Lung (tissue), 12 donors: ENCODE measurements around the gene PLEKHN1. TPM values are rescaled to one million over a fixed set of nuclear protein-coding genes. Genes with fewer than 3 reads are reported as not detected.

Experiments used
- ATAC-seq: fragments of 200-7000 bp; cut with Tn5 transposase; one replicate; pipeline ENCODE4 v1.9.1; 2020; ENCODE audit warnings: moderate number of reproducible peaks; ENCODE audit not compliant: insufficient read depth, low FRiP score
- DNase-seq, 3 donors: peaks; one replicate each; pipeline ENCODE4 v3.0.0-alpha.2; 2013 to 2017
- H3K27ac ChIP-seq, 2 donors: one replicate each; pipeline ENCODE4 v1.5.1; 2013; ENCODE audit warnings: mild to moderate bottlenecking in 2 of 2, moderate library complexity in 2 of 2, control low read depth in 1 of 2, inconsistent platforms in 1 of 2, low read depth in 1 of 2, low read length in 1 of 2
- H3K27me3 ChIP-seq, 3 donors: one replicate each; pipeline ENCODE4 v1.5.1; 2013; ENCODE audit warnings: low read length in 2 of 3; ENCODE audit not compliant: control insufficient read depth in 3 of 3, insufficient read depth in 3 of 3
- H3K36me3 ChIP-seq, 4 donors: one replicate each; pipeline ENCODE4 v1.5.1; 2013; ENCODE audit warnings: low read length in 4 of 4, mild to moderate bottlenecking in 1 of 4, moderate library complexity in 1 of 4; ENCODE audit not compliant: control insufficient read depth in 4 of 4, insufficient read depth in 4 of 4
- H3K4me1 ChIP-seq, 5 donors: one replicate each; pipeline ENCODE4 v1.5.1; 2013; ENCODE audit warnings: low read length in 5 of 5, mild to moderate bottlenecking in 2 of 5, moderate library complexity in 1 of 5; ENCODE audit not compliant: control insufficient read depth in 5 of 5, insufficient read depth in 5 of 5
- H3K4me3 ChIP-seq: one replicate; pipeline ENCODE4 v1.5.1; 2013; ENCODE audit warnings: mild to moderate bottlenecking, control low read depth, moderate library complexity
- H3K9ac ChIP-seq, 2 donors: one replicate each; pipeline ENCODE4 v1.5.1; 2013; ENCODE audit warnings: low read length in 2 of 2, control low read depth in 1 of 2; ENCODE audit not compliant: insufficient read depth in 1 of 2
- H3K9me3 ChIP-seq, 4 donors: one replicate each; pipeline ENCODE4 v1.5.1; 2013; ENCODE audit warnings: low read length in 3 of 4, mild to moderate bottlenecking in 1 of 4, moderate library complexity in 1 of 4; ENCODE audit not compliant: control insufficient read depth in 4 of 4, insufficient read depth in 3 of 4
- CTCF ChIP-seq: IDR thresholded peaks from 2 replicates; pipeline ENCODE4 v1.5.1; 2012; ENCODE audit warnings: mild to moderate bottlenecking; ENCODE audit errors: control extremely low read depth, extremely low read depth
- WGBS, 2 donors: extraction: QIAGEN DNeasy Blood & Tissue Kit; methylation state at CpG; one replicate each; pipeline ENCODE4 v1.1.7; 2013; 5-methylcytosine and 5-hydroxymethylcytosine counted together
- polyA plus RNA-seq, 2 donors: library from polyadenylated mRNA; stranded (reverse); fragments of 200-250 nt; gene quantifications; one replicate each; pipeline ENCODE4 v1.2.1, GENCODE V29; 2013
- total RNA-seq, 2 donors: library from RNA; depleted of rRNA in 1 of 2; stranded (reverse); fragments of >200 nt in 1 of 2; gene quantifications; one replicate each; pipeline ENCODE4 v1.2.1, GENCODE V29; 2014 to 2021
- donor health status: control.
- donor health status: control.
- donor health status: Bipolar disorder and iron deficiency.
- donor health status: healthy.
- donor health status: DM: yes; HTN: yes; CAD: no.

Gene PLEKHN1
- total and polyA plus RNA-seq, 4 donors = 2.0 to 5.1 (median 2.4) TPM

GRCh38 chr1:938711-939489 lies 27.4 kb upstream of the PLEKHN1 start:
- Histone ChIP-seq H3K27ac (no peak overlapping the region), H3K9ac (no peak overlapping the region), H3K9me3 (peaks cover 0 to 3% (median 0%) of the 10 kb centered on the region in 4 donors), H3K27me3 (peaks cover 0 to 18% (median 5%) of the 10 kb centered on the region in 3 donors), H3K36me3 (peaks cover 0 to 10% (median 1%) of the 10 kb centered on the region in 4 donors), H3K4me1 (peaks cover 0 to 66% (median 33%) of the 10 kb centered on the region in 5 donors), H3K4me3 (no peak overlapping the region)
- DNase-seq = no peak
- WGBS, 2 donors = 68 to 72% methylated on average over 30 of the region's 30 CpGs
- TF ChIP-seq CTCF = no peak
- no peak for ATAC-seq

- H3K27ac ChIP-seq = no peak overlapping the region
- peaks cover 0 to 71% (median 33%) of the 10 kb centered on the region in 5 donors for H3K4me1 ChIP-seq
- no peak overlapping the region for H3K9ac ChIP-seq
- 22 to 35% methylated on average over 18 to 21 of the region's 21 CpGs for WGBS, 2 donors
- H3K9me3 ChIP-seq = peaks cover 0 to 3% (median 0%) of the 10 kb centered on the region in 4 donors
- H3K4me3 ChIP-seq = no peak overlapping the region
- H3K27me3 ChIP-seq = peaks cover 0 to 18% (median 5%) of the 10 kb centered on the region in 3 donors
- TF ChIP-seq CTCF = no peak
- H3K36me3 ChIP-seq = peaks cover 0 to 11% (median 3%) of the 10 kb centered on the region in 4 donors
- DNase-seq (peak in 1 of 3 donors; percentile 32), ATAC-seq (no peak)
Observed at GRCh38 chr1:939511-940106, 26.7 kb upstream of the PLEKHN1 start.

GRCh38 chr1:940107-941014 lies 25.9 kb upstream of the PLEKHN1 start:
- DNase-seq (peak; percentile 95 to 97 (median 95)), ATAC-seq (no peak)
- Histone ChIP-seq H3K27ac (peak overlapping the region in 1 of 2 donors; percentile 34), H3K4me1 (peaks cover 0 to 73% (median 29%) of the 10 kb centered on the region in 5 donors), H3K36me3 (peaks cover 0 to 16% (median 5%) of the 10 kb centered on the region in 4 donors), H3K9ac (no peak overlapping the region), H3K4me3 (no peak overlapping the region), H3K27me3 (peaks cover 0 to 16% (median 5%) of the 10 kb centered on the region in 3 donors), H3K9me3 (peaks cover 0 to 3% (median 0%) of the 10 kb centered on the region in 4 donors)
- TF ChIP-seq CTCF = no peak
- 1% methylated on average over 63 to 86 of the region's 86 CpGs for WGBS, 2 donors
